Ovary (tissue), 9 donors: Measurements from ENCODE around the gene REEP1. TPM values are rescaled to one million over a fixed set of nuclear protein-coding genes. Genes with fewer than 3 reads are reported as not detected.
"Not testable (repeated sequence)": the region's sequence is repeated elsewhere in the genome, so short reads cannot be mapped to it uniquely, and the experiment has no call there.

ENCODE experiments used
- DNase-seq, 5 donors: peaks; one replicate each; pipeline ENCODE4 v3.0.0-alpha.2; 2019 to 2020
- H3K27ac ChIP-seq, 2 donors: fragments of 200-600 bp; one replicate each; pipeline versions ENCODE4 v1.5.1 to v1.8.0; 2019 to 2022
- H3K27me3 ChIP-seq: fragments of 200-600 bp; one replicate; pipeline ENCODE4 v1.8.0; 2022
- H3K36me3 ChIP-seq: fragments of 200-600 bp; sonication (generic); one replicate; pipeline ENCODE4 v1.5.1; 2019
- H3K4me1 ChIP-seq: one replicate; pipeline ENCODE4 v1.8.1; 2013; ENCODE audit warnings: mild to moderate bottlenecking, moderate library complexity; ENCODE audit not compliant: insufficient read depth
- H3K4me3 ChIP-seq: fragments of 200-600 bp; sonication (generic); one replicate; pipeline ENCODE4 v1.5.1; 2017
- H3K9me3 ChIP-seq, 2 donors: fragments of 200-600 bp in 1 of 2; sonication (generic) in 1 of 2; one replicate each; pipeline versions ENCODE4 v1.5.1 to v1.8.1; 2013 to 2019; ENCODE audit warnings: mild to moderate bottlenecking in 1 of 2, moderate library complexity in 1 of 2
- EP300 ChIP-seq: sonication (generic); formaldehyde crosslinking; IDR thresholded peaks from one replicate; pipeline ENCODE4 v1.6.1; 2017; ENCODE audit warnings: antibody characterized with exemption
- POLR2A ChIP-seq: fragments of 450-650 bp; IDR thresholded peaks from one replicate; pipeline ENCODE4 v1.6.1; 2017; ENCODE audit warnings: antibody characterized with exemption, mild to moderate bottlenecking, moderate library complexity
- WGBS, 3 donors: extraction: QIAGEN DNeasy Blood & Tissue Kit in 1 of 3; methylation state at CpG; one replicate each; pipeline versions ENCODE4 v1.1.5 to v1.1.7; 2013 to 2017; 5-methylcytosine and 5-hydroxymethylcytosine counted together
- intact Hi-C, 4 donors: fragments of 100-400 bp; cut with DNase I; formaldehyde crosslinking; loops; one replicate each; pipeline versions ENCODE4 v1.11.0 to v1.15.1; 2022 to 2023
- polyA plus RNA-seq, 2 donors: library from polyadenylated mRNA; stranded (reverse); fragments of 200-250 nt in 1 of 2; fragments of 350-450 nt in 1 of 2; fragmentation: Illumina TruSeq in 1 of 2; extraction: RNeasy Lipid Tissue Mini Kit (QIAGEN cat#74804) in 1 of 2; gene quantifications; one replicate each; pipeline ENCODE4 v1.2.3, GENCODE V29; 2013 to 2014
- total RNA-seq, 7 donors: library from RNA; depleted of rRNA in 2 of 7; stranded (reverse); fragments of >200 nt in 2 of 7; fragmentation: NEBNext Ultra II Directional in 3 of 7; extraction: Animal tissue kit (Norgen Biotek cat#: 25700) in 3 of 7; gene quantifications; one replicate each; pipeline versions ENCODE4 v1.1.0 to v1.2.4, GENCODE V29; 2016 to 2023
- TF ChIP-seq, protein P1 (sequence below), 3 donors: fragments of 450-650 bp in 2 of 3; fragments of 200-600 bp in 1 of 3; IDR thresholded peaks; one replicate each; pipeline versions ENCODE4 v1.5.1 to v1.8.0; 2016 to 2022; ENCODE audit warnings: antibody characterized with exemption in 3 of 3, mild to moderate bottlenecking in 1 of 3
- donor health status: DM: no; HTN: no; CAD: no; lungs with moderate emphysema.
- donor health status: DM: no; HTN: no; CAD: no.
- donor health status: Bipolar disorder and iron deficiency.
- donor health status: DM: yes; HTN: yes; CAD: no.
- donor health status: DM: no; HTN: no; CAD: no.
- donor health status: DM: yes; HTN: yes; CAD: no.

The REEP1 gene
- total and polyA plus RNA-seq, 9 donors = 0.58 to 35.7 (median 2.0) TPM

DNA sequence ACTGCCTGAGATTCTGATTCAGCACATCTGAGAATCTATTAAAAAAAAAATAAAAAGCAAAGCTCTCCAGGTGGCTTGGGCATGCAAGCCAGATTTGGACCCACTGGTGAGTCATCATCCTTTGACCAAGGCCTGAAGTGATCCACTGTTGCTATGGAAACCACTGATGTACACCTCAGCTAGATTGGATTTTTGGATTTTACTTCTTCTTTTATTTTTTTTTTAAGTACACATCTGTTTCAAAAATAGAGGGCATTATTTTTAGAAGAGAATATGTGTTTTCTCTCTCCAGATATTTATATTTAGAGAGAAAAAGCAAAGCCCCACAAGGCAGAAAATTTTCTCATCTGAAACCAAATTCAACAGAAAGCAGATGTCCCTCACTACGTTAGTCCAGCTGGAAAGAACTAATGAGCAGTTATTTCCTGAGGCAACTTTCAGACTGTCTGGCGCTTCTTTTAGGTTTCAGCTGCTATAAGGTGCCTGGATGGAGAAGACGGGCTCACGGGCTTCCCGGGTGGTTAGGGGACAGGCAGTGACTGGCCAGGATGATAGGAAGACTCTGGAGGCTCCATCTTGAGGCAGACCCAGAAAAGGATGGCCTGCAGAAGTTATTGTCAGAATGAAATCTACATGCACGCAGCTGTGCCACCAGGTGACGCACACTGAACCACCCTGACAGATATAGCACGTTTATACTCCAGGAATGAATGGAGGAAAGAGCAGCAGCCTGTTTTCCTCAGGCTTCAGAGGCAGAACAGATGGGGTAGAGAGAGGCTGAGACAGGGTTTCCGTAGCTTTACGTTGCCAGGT lies 87.6 kb downstream of the REEP1 start:
- 20 to 32% (median 23%) methylated on average over 10 of the region's 10 CpGs for WGBS, 3 donors
- intact Hi-C loops = no loop called here
- peak; percentile 44 to 63 (median 49) for DNase-seq

DNA sequence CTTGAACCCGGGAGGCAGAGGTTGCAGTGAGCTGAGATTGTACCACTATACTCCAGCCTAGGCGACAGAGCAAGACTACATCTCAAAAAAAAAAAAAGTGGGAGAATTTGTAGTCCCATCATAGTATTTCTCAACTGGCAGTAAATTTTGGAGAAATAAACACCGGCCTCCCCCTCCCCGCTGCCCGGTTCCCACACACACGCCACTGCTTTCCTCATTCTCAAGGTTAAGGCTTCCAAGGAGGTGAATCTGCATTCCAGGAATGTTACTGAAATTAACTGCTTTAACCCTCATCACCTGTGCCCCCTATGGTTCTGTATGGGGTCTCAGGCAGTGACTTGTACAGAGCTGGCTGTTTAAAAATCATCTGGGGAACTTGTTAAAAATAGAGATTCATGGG lies 88.2 kb downstream of the REEP1 start:
- WGBS, 3 donors = 11 to 25% (median 18%) methylated on average over 6 of the region's 6 CpGs
- H3K27ac ChIP-seq = peak overlapping the region in 1 of 2 donors; percentile 32
- H3K4me1 ChIP-seq = peaks cover 3% of the 10 kb centered on the region
- TF ChIP-seq EP300 = no peak
- TF ChIP-seq, protein P1, sequence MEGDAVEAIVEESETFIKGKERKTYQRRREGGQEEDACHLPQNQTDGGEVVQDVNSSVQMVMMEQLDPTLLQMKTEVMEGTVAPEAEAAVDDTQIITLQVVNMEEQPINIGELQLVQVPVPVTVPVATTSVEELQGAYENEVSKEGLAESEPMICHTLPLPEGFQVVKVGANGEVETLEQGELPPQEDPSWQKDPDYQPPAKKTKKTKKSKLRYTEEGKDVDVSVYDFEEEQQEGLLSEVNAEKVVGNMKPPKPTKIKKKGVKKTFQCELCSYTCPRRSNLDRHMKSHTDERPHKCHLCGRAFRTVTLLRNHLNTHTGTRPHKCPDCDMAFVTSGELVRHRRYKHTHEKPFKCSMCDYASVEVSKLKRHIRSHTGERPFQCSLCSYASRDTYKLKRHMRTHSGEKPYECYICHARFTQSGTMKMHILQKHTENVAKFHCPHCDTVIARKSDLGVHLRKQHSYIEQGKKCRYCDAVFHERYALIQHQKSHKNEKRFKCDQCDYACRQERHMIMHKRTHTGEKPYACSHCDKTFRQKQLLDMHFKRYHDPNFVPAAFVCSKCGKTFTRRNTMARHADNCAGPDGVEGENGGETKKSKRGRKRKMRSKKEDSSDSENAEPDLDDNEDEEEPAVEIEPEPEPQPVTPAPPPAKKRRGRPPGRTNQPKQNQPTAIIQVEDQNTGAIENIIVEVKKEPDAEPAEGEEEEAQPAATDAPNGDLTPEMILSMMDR (IDR thresholded peaks at IDR 0.05) = no peak
- no peak for TF ChIP-seq POLR2A
- DNase-seq = peak in 2 of 5 donors; percentile 34 to 42
- H3K36me3 ChIP-seq = no peaks in the 10 kb centered on the region
- H3K27me3 ChIP-seq = no peaks in the 10 kb centered on the region
- no peak overlapping the region for H3K4me3 ChIP-seq
- no peaks in the 10 kb centered on the region for H3K9me3 ChIP-seq
- intact Hi-C loops = no loop called here

More for the DNA sequence above, 87.6 kb downstream of the REEP1 start:
- Histone ChIP-seq H3K4me3 (no peak overlapping the region), H3K27ac (peak overlapping the region in 1 of 2 donors; percentile 65), H3K9me3 (no peaks in the 10 kb centered on the region), H3K4me1 (peaks cover 3% of the 10 kb centered on the region), H3K36me3 (no peaks in the 10 kb centered on the region), H3K27me3 (no peaks in the 10 kb centered on the region)
- TF ChIP-seq POLR2A = no peak
- TF ChIP-seq, protein P1 (IDR thresholded peaks at IDR 0.05) = no peak
- TF ChIP-seq EP300 = no peak

DNA sequence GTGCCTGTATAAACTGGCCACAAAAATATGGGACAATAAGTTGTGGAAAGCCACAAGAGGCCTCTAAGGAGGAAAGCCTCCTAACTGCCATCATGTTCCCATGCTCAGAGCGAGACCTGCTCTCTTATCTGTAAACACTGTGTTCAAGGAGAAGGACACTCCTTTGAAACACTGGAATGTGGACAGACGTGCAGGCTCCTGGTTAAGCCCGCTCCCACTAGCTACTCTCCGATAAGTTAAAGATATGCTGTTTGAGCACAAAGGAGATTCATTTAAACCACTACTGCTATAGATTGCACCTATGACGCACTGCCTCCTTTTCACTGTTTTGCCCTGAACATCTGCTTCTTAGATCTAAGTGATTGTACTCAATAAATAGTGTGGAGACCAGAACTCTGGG lies 92.2 kb downstream of the REEP1 start:
- H3K27me3 ChIP-seq, H3K9me3 ChIP-seq, DNase-seq, H3K27ac ChIP-seq, H3K4me3 ChIP-seq, intact Hi-C loops, H3K36me3 ChIP-seq, H3K4me1 ChIP-seq: not testable (repeated sequence)
- 79 to 85% (median 83%) methylated on average over 5 of the region's 5 CpGs for WGBS, 3 donors

DNA sequence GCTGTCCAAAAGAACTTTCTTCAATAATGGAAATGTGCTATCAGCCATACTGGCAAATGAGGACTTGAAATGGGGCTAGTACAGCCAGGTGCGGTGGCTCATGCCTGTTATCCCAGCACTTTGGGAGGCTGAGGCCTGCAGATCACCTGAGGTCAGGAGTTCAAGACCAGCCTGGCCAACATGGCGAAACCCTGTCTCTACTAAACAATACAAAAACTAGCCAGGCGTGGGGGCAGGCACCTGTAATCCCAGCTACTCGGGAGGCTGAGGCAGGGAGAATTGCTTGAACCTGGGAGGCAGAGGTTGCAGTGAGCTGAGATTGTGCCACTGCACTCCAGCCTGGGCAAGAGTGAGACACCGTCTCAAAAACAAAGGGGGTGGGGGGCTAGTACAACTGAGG lies 92.6 kb downstream of the REEP1 start:
- H3K4me3 ChIP-seq, H3K27ac ChIP-seq, H3K9me3 ChIP-seq, H3K36me3 ChIP-seq, H3K27me3 ChIP-seq, H3K4me1 ChIP-seq, intact Hi-C loops, DNase-seq: not testable (repeated sequence)
- 93 to 96% (median 94%) methylated on average over 5 of the region's 5 CpGs for WGBS, 3 donors

DNA sequence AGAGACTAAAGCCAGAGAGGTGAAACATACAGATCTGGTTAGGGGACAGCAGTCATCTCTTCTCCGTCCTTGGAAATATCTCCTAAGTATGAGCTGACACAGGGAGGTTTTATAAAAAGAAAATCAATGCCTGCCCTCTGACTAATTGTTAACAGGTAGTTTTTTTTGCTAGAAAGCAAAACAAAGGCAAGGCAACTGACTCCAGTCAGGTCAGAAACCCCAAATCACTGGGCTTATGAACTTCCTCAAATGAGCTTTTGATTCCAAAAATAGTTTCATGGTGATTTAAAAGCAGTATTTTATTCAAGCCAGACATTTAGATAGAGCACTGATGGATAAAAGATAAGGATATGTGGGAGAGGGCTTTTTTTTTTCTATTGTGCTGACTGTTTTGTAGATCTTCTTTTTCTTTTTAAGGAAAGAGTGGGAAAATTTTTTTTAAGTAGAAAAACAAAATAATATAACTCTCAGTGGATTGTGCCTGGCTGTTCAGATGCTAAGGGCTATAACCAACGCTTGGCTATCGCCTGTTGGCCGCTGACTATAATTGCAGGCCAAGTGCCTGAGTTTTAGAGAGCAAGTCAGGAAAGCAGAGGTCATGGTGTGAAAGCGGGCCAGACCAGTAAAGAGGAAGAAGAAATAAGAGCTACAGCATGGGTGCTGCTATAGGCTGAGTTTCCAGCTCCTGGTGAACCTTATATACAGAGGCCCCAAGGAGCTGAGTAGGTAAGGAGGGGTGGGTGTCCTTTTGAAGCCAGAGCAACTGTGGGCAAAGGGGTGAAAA lies 93.3 kb downstream of the REEP1 start:
- intact Hi-C loops = no loop called here
- no peaks in the 10 kb centered on the region for H3K36me3 ChIP-seq
- no peak for TF ChIP-seq EP300
- TF ChIP-seq POLR2A = no peak
- TF ChIP-seq, protein P1 (IDR thresholded peaks at IDR 0.05) = no peak
- H3K4me1 ChIP-seq = no peaks in the 10 kb centered on the region
- H3K9me3 ChIP-seq = no peaks in the 10 kb centered on the region
- H3K4me3 ChIP-seq = no peak overlapping the region
- H3K27me3 ChIP-seq = no peaks in the 10 kb centered on the region
- no peak for DNase-seq
- 85 to 88% (median 87%) methylated on average over 5 of the region's 5 CpGs for WGBS, 3 donors
- H3K27ac ChIP-seq = no peak overlapping the region
